GM18909 (cell line): ENCODE data around the gene LSM4.
"Not testable (repeated sequence)": the region's sequence is repeated elsewhere in the genome, so short reads cannot be mapped to it uniquely, and the experiment has no call there.

Source experiments
- ATAC-seq: cut with Tn5 transposase; IDR thresholded peaks from one replicate; pipeline ENCODE4 v1.9.1; 2021; ENCODE audit warnings: mild to moderate bottlenecking; ENCODE audit not compliant: unreplicated experiment, poor library complexity

LSM4 gene

DNA sequence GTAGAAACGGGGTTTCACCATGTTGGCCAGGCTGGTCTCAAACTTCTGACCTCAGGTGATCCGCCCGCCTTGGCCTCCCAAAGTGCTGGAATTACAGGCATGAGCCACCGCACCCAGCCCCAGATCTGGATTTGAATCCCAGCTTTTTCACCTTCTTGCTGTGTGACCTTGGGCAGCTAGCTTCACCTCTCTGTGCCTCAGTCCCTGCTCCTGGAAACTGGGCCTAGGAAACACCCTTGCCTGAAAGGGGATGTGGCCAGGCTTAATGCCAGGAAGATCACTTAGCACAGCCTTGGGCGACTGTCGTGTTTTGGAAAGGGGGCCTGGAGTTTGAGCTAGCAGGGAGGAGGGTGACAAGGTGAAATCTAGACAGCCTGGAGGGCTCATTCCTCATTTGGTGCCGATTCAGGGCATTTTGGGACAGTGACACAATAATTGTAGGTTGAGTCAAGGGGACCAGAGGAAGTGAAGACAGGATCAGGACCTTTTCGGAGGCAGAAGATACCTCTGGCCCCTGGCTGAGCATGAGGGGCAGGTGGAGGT is 19.3 kb upstream of the LSM4 start:
- ATAC-seq: no peak

DNA sequence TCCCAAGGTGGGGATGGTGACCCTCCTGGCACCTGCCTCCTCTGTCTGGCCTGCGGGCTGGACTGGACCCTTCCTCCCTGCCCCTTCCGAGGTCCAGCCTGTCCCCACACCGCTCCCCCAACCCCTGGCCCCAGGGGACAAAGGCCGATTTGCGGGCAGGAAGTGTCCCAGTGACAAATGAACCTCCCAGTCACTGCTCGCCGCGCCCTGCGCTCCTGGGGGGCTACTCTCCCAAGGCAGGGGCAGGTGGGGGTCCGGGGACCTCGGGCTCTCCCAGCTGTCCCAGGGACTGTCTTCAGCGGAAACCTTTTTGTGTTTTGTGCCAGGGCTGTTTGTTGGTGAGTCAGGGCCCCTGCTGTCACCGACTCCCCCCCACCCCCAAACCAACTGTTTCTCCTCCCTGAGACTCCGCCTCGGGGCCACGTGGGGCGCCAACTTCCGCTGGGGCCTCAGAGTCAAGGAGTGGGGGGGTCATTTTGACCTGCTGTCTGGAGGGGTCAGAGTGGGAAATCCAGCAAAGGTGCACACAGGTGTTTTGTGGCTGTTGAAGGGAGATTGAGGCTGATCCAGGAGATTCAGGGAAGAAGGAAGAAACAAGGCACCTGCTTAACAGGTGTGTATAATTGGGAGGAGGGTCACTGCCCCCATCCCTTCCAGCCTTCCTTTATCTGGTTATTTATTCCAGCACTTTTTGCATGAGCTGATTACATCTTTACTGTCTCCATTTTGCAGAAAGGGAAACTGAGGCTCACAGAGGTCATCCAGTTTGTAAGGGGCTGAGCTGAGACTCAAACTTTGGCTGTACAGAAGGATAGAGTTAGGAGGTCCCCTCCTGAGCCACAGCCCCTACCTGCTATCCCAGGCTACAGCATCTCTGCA is 18.4 kb upstream of the LSM4 start:
- ATAC-seq: peak; percentile 61

DNA sequence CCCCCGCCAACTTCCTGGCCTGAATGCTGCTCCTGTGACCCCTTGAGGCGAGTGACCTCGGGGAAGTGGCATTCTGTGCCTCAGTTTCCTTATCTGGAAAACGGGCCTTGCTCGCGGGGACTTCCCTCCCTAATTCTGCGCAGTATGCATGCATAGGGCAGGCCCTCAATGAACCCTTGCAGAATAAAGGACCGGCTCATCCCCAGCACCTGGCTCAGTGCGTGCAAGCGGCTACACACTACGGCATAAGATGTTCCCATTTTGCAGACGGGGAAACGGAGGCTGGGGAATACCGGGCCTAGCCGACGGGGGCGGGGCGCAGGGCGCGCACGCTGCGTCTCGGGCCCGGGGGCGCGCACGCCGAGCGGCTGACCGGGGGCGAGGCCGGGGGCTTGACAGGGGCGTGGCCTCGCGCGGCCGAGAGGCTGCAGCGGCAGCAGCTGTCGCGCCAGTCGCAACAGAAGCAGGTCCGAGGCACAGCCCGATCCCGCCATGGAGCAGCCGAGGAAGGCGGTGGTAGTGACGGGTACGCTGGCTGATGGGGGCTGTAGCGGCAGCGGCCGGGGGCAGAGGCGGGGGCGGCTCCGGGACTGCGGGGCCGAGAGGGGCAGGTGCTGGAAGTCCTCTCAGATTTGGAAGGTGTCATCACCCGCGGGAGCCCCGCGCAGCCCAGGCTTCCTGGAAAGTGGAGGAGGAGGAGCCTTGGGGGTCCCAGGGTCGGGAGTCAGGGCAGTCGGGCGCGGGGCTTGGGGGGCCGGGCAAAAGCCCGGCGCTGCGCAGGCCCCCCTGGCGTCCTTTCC is 17.5 kb upstream of the LSM4 start, which contains the start of gene PGPEP1:
Gene PGPEP1, plus strand, starts transcription at position 409 of the 800 bp plus-strand sequence. Its CDS starts 84 bp downstream, at position 493.
- ATAC-seq: peak; percentile 58

DNA sequence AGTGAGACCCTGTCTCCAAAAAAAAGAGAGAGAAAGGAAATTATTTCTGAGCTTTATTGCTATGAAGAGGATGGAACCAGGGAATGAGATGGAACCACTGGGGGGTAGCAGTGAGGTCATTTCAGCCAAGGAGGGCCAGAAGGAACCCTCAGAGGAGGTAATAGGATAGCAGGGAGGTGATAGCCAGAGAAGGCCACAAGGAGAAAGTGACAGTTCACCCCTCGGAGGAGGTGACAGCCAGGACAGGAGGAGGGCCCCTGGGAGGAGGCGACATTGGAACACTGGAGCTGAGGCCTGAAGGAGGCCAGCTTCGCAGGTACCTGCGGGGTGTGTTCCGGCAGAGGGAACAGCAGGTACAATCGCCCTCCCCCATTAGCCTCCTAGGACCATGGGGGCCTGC is 16.8 kb upstream of the LSM4 start:
- no peak for ATAC-seq

DNA sequence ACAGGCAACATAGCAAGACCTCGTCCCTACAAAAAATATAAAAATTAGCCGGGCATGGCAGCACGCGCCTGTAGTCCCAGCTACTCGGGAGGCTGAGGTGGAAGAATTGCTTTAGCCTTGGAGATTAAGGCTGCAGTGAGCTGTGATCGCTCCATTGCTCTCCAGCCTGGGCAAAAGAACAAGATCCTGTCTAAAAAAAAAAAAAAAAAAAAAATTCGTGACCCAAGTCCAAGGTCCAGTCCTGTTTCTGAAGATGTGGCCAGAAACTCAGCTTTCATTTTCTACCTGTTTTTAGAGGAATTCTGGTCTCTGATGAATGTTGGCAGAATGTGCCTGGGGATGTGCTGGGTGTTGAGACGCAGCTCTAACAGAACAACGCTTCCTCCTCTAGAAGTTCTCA is 15.7 kb upstream of the LSM4 start:
- ATAC-seq: no peak

DNA sequence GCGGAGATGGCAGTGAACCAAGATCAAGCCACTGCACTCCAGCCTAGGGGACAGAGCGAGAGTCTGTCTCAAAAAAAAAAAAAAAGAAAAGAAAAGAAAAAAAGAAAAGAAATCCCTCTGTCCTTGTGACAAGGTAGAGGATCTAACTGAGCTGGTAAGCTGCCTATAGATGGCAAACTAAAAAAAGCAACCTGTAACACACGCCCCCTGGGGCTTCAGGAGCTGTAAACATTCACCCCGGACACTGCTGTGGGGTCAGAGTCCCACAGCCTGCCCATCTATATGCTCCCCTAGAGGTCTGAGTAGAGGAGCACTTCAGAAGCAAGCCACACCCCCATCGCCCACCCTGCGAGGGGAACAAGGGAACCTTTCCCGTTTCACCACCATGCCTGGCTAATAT is 13.2 kb upstream of the LSM4 start:
- ATAC-seq: no peak

DNA sequence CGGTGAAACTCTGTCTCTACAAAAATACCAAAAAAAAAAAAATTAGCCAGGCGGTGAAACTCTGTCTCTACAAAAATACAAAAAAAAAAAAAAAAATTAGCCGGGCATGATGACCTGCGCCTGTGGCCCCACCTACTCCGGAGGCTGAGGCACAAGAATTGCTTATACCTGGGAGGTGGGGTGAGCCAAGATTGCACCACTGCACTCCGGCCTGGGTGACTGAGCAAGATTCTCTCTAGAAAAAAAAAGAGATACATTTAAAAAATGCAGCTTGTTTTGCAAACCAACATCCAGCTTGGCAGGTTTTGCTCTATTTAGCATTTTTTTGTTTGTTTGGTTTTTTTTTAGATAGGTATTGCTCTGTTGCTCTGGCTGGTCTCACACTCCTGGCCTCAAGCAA is 10.8 kb upstream of the LSM4 start:
- ATAC-seq: no peak

DNA sequence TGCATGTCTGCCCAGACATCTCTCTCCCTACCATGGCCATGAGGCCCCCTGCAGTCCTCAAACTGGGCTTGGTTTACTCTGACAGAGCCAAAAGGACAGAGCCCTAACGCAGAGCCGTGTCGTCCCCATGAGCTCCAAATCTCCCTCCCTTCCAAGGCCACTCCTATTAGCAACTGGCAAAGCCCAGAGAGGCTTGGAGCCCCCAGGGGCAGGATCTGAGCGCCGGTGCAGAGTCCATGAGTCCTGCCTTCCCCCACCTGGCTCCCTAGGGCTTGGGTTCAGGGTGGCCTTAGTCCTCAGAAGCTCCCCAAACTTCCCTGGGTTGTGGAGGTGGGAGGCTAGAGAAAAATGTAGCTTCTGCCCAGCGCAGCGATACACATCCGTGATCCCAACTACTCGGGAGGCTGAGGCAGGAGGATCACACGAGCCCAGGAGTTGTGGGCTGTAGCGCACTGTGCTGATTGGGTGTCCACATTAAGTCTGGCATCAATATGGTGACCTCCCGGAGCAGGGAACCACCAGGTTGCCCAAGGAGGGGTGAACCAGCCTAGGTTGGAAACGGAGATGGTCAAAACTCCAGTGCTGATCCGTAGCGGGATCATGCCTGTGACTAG is 10.1 kb upstream of the LSM4 start:
- ATAC-seq: no peak

DNA sequence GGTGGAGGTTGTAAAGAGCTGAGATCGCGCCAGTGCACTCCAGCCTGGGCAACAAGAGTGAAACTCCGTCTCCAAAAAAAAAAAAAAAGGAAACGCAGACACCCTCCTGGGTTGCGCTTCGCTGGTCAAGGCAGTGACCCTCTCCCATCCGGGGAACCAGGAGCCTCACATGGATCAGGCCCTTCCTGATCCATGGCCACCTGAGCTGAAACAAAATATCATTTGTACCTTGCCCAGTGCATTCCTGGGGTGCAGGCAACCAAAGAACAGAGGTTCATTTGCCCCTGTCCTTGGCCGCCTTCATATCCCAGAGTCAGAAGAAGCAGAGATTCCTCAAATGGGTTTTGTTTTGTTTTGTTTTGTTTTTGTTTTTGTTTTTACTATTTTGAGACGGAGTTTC is 8.0 kb upstream of the LSM4 start:
- ATAC-seq: no peak

DNA sequence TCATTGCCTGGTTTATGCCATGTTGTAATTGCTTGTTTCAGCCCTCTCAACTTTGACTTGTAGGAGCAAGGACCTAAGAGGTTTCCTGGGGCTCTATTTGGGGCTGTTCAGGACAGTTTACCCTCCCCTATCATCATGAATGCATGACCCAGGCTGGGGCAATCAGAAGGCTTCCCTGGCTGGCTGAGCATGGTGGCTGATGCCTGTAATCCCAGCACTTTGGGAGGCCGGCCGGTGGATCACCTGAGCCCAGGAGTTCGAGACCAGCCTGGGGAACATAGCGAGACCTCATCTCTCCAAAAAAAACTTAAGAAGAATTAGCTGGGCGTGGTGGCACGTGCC is 6.1 kb upstream of the LSM4 start:
- ATAC-seq: no peak

DNA sequence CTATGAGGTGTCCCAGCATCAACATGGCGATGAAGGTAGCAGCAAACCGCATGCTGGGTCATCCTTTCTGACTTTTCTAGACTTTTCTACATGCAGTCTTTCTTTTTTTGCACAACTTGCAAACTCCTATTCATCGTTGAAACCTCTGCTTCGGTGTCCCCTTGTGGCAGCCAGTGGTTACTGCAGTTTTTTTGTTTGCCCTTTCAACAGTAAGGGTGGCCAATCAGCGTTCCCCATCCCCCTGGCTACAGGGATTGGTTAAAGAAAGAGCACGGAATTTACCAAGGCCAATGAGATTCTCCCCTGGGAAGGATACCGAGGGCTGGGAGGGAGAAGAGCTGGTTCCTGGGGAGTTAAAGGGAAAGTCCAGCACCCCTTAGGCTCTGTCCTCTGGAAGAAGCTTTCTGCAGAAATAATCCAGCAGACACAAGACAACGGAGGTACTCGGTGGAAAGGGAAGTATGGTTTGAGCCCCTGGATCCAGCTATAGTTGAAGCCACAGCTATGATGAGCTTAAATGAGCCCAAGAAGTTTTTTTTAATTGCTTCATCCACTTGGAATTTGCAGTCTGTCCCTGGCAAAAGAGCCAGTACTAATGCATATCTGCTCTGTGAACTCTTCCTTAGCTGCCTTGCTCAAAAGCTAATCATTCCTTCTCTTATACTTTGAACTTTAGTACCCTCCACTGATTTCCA is 5.6 kb upstream of the LSM4 start:
- ATAC-seq: peak; percentile 81

DNA sequence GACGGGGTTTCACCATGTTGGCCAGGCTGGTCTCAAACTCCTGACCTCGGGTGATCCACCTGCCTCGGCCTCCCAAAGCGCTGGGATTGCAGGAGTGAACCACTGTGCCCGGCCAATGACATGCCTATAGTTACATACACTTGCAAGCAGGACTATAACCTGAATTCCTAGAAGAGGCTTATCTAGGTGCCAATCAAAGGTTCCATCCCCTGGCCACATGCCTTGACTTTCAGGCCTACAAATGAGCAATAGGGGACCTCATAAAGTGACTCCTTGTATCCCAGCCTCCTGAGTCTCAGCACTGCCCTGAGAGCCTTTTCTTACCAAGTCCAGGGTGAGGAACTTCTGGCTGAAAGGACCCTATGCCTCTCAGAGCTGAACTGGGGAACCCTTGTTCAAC is 3.9 kb upstream of the LSM4 start:
- ATAC-seq: no peak

DNA sequence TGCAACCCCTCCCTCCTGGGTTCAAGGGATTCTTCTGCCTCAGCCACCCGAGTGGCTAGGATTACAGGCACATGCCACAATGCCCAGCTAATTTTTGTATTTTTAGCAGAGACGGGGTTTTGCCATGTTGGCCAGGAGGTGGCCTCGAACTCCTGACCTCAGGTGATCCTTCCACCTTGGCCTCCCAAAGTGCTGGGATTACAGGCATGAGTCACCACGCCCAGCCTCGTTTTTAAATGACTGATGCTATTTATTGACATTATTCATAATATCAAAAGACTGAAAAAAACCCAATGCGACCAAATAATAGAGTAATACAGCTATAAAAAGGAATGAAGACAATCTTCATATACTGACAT is 1.5 kb upstream of the LSM4 start:
- ATAC-seq: not testable (repeated sequence)

DNA sequence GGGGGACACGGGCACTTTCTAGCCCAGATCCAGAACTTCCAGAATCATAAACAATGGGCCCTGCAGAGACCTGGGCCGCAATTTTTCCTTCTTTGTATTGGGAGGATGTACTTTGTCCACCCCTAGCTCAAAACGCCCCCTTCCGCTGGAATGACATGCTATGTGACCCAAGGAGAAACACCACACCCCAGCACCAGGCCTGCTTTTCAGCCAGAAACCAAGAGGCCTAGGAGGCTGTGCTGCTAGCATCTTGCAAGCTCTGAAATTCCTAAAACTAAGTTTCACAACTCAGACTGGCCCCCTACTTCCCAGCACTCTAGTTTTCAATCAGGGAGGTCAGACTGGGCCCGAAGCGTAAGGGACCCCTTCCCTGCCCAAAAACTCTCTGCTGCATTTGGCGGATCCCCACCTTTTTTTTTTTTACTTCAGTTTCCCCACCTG is 538 bp downstream of the LSM4 start:
- no peak for ATAC-seq

DNA sequence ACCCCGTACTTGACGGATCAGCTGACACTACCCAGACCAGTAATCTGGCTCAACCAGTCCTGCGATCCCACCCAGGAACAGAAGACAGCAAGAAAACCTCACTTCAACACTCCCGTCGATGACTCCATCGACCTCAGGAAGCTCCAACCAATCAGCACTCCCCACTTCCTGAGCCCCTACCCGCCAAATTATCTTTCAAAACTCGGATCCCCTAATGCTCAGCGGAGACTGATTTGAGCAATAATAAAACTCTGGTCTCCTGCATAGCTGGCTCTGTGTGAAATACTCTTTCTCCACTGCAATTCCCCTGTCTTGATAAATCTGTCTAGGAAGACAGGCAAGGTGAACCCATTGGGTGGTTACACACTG is 1.2 kb downstream of the LSM4 start:
- no peak for ATAC-seq

DNA sequence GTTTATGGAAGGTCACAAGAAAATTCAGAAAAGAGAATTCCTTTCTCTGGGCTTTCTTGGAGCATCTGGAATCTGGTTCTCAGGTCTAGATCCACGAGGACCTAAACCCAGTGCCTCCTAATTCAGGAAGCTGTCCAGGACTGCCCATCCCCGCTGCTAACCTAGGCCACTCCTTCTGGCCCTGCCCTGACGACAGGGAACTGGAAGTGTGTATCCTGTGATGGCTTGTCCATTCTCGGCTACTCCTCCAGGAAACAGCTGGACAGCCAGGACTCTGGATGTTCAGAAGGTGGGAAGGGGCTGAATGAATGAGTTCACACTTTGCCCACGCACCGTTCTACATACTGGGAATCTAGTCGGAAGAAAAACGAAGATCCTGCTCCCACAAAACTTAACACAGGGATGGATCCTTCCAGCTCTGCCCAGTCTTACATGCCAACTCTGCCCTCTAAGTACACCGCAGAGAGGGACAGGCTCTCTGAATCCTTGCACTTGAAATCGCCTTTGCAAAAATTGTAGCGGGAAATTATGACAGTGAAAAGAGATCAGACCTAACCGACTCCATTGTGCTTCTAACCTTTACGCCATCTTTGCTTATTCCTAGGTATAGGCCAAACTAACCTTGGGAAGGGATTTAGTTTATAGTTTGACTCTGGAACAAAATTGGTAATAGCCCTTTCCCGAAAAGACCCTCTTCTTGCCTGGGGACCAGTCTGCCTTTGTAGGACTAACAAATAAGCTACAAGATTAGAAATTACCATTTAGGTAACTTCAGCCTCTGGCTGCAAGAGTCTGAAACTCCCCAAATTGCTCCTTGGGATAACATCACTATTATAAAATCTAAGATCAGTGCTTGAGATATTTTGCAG is 1.8 kb downstream of the LSM4 start:
- ATAC-seq: no peak

DNA sequence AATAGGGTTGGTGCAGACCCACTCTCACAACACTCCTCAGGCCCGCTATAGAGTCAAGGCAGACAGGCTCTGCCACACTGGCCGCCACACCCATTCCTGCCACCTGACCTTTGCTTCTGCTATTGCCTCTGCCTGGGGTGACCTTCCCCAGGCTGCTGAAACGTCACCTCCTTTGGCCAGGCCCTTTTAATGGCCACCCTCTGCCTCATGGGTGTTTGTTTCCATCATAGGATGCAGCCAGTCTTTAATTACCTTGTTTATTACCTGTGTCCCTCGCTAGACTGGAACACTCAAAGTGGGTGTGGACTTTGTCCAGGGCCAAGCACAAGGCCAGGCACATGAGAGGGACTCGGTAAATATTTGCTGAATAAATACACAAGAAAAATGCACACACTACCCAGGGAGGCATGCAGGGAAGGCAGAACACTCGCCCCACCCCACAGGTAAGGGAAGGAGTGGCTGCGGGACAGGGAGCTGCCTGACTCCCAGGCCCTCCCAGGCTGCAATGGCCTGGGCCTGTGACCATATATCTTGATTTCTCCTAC is 3.2 kb downstream of the LSM4 start:
- ATAC-seq: no peak

DNA sequence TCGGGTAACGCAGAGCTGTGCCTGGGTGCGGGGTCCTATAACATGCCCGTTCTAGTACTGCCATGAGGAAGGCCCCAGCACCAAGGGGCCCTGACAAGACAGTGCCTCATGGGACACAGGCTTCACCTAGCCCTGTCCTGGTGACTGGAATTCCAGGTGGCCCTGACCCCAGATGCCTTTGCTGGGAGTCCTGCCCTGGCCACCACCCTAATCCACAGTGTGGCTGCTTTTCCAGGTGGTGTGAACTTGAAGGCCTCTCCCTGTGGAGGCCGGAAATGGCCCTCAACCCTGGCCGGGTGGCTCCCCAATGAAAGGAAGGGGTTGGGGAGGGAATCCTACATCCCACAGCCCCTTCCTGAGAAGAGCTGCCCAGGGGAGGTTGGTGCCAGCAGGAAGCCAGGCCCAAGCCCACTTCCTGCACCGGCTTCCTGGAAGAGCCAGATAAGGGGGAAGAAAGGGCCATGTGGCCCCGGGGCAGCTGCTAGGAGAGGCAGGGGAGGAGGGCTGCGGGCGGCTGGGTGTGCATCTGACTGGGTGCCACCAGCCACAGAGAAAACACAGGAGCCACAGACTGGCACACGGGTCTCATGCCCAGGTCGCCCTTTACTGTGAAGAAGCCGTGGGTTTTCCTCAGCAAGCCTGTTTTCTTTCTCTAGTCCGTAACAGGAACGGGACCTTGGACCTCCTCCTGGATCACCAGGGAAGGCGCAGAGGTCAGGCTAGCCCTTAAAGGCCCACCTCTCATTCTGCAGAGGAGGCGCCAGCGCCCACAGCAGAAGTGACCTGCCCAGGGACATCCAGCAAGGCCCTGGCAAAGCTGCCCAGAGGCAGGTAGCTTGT is 4.7 kb downstream of the LSM4 start:
- no peak for ATAC-seq
